ENCODE measurements around the gene ABL2.
A peak's percentile ranks its signal among the peaks of the same experiment; 100 is the strongest.
"Not testable (repeated sequence)": the region's sequence is repeated elsewhere in the genome, so short reads cannot be mapped to it uniquely, and the experiment has no call there.

The ABL2 gene

GRCh38 chr1:179229214-179230140, at the start of gene ABL2:
ABL2 (minus strand) TSS chr1:179229677; CDS start chr1:179229397, 280 bp downstream.
- FAIRE-seq = no peak

GRCh38 chr1:179278920-179279319, 49.4 kb upstream of the ABL2 start:
- FAIRE-seq = no peak

GRCh38 chr1:179274424-179274823, 44.9 kb upstream of the ABL2 start:
- not testable (repeated sequence) for FAIRE-seq

GRCh38 chr1:179269071-179269470, 39.6 kb upstream of the ABL2 start:
- FAIRE-seq = no peak

- no peak for FAIRE-seq
Observed at GRCh38 chr1:179264507-179264906, 35.0 kb upstream of the ABL2 start.

GRCh38 chr1:179263121-179263520, 33.6 kb upstream of the ABL2 start:
- FAIRE-seq = no peak

- FAIRE-seq = no peak
Observed at GRCh38 chr1:179262183-179262582, 32.7 kb upstream of the ABL2 start.

- no peak for FAIRE-seq
Observed at GRCh38 chr1:179253286-179253972, 24.0 kb upstream of the ABL2 start.

GRCh38 chr1:179252606-179253005, 23.1 kb upstream of the ABL2 start:
- no peak for FAIRE-seq

- peak; percentile 11 for FAIRE-seq
Observed at GRCh38 chr1:179251675-179252074, 22.2 kb upstream of the ABL2 start.

GRCh38 chr1:179247923-179248322, 18.4 kb upstream of the ABL2 start:
- no peak for FAIRE-seq

- not testable (repeated sequence) for FAIRE-seq
Observed at GRCh38 chr1:179245426-179245825, 15.9 kb upstream of the ABL2 start.

GRCh38 chr1:179241530-179242097, 12.1 kb upstream of the ABL2 start:
- FAIRE-seq = no peak

- FAIRE-seq = no peak
Observed at GRCh38 chr1:179237222-179237621, 7.7 kb upstream of the ABL2 start.

GRCh38 chr1:179234863-179235262, 5.4 kb upstream of the ABL2 start:
- FAIRE-seq = no peak

- FAIRE-seq = no peak
Observed at GRCh38 chr1:179231923-179232322, 2.4 kb upstream of the ABL2 start.

- no peak for FAIRE-seq
Observed at GRCh38 chr1:179230721-179231120, 1.2 kb upstream of the ABL2 start.

- no peak for FAIRE-seq
Observed at GRCh38 chr1:179230251-179230650, 774 bp upstream of the ABL2 start.

- FAIRE-seq = no peak
Observed at GRCh38 chr1:179228783-179229213, 679 bp downstream of the ABL2 start.

GRCh38 chr1:179226738-179227137, 2.7 kb downstream of the ABL2 start:
- FAIRE-seq = no peak

- not testable (repeated sequence) for FAIRE-seq
Observed at GRCh38 chr1:179224466-179224865, 5.0 kb downstream of the ABL2 start.

GRCh38 chr1:179221121-179221520, 8.4 kb downstream of the ABL2 start:
- FAIRE-seq = not testable (repeated sequence)

GRCh38 chr1:179217943-179218507, 11.5 kb downstream of the ABL2 start:
- FAIRE-seq = no peak

All from A204.1 (cell line).